Adipocyte (in vitro differentiated cells): ENCODE results near the gene MCRS1.
"Not testable (repeated sequence)": the region's sequence is repeated elsewhere in the genome, so short reads cannot be mapped to it uniquely, and the experiment has no call there.

Source experiments
- DNase-seq: peaks from one replicate; pipeline ENCODE4 v3.0.0-alpha.2; 2015; ENCODE audit warnings: low read depth
- H3K27me3 ChIP-seq: replicated peaks from 2 replicates; pipeline ENCODE4 v1.7.0; 2013; ENCODE audit warnings: mild to moderate bottlenecking, low read length, moderate library complexity; ENCODE audit not compliant: control insufficient read depth, insufficient read depth
- H3K36me3 ChIP-seq: 2 replicates; pipeline ENCODE4 v1.7.0; 2013; ENCODE audit warnings: low read length, mild to moderate bottlenecking, moderate library complexity; ENCODE audit not compliant: control insufficient read depth, insufficient read depth, severe bottlenecking
- H3K4me1 ChIP-seq: 2 replicates; pipeline ENCODE4 v1.7.0; 2013; ENCODE audit warnings: mild to moderate bottlenecking, low read length, moderate library complexity; ENCODE audit not compliant: control insufficient read depth, insufficient read depth
- H3K4me3 ChIP-seq: 2 replicates; pipeline ENCODE4 v1.7.0; 2013; ENCODE audit warnings: mild to moderate bottlenecking, low read length, moderate library complexity
- H3K9ac ChIP-seq: 2 replicates; pipeline ENCODE4 v1.7.0; 2013; ENCODE audit warnings: mild to moderate bottlenecking, low read length, moderate library complexity
- H3K9me3 ChIP-seq: 2 replicates; pipeline ENCODE4 v1.7.0; 2013; ENCODE audit warnings: mild to moderate bottlenecking, low read length, moderate library complexity; ENCODE audit not compliant: control insufficient read depth

The MCRS1 gene

GRCh38 chr12:49567611-49568441, at the start of gene MCRS1:
Gene MCRS1, minus strand, starts transcription at chr12:49568142. Its CDS starts 1,411 bp downstream, at chr12:49566731.
- Histone ChIP-seq H3K36me3 (peaks cover 23% of the 10 kb centered on the region), H3K9me3 (no peaks in the 10 kb centered on the region), H3K27me3 (no peaks in the 10 kb centered on the region), H3K9ac (peak within 1 kb of the TSS; percentile 99), H3K4me1 (peaks cover 19% of the 10 kb centered on the region), H3K4me3 (peak within 1 kb of the TSS; percentile 100)
- peak; percentile 98 for DNase-seq

GRCh38 chr12:49616533-49617219, 48.7 kb upstream of the MCRS1 start:
- peak overlapping the region; percentile 39 for H3K4me3 ChIP-seq
- H3K36me3 ChIP-seq, result no peaks in the 10 kb centered on the region
- DNase-seq, result no peak
- H3K9me3 ChIP-seq, result peaks cover 11% of the 10 kb centered on the region
- no peak overlapping the region for H3K9ac ChIP-seq
- peaks cover 22% of the 10 kb centered on the region for H3K4me1 ChIP-seq
- no peaks in the 10 kb centered on the region for H3K27me3 ChIP-seq

GRCh38 chr12:49615725-49616124, 47.8 kb upstream of the MCRS1 start:
- H3K9me3 ChIP-seq, result peaks cover 11% of the 10 kb centered on the region
- no peaks in the 10 kb centered on the region for H3K36me3 ChIP-seq
- peaks cover 19% of the 10 kb centered on the region for H3K4me1 ChIP-seq
- H3K9ac ChIP-seq, result no peak overlapping the region
- no peak overlapping the region for H3K4me3 ChIP-seq
- H3K27me3 ChIP-seq, result no peaks in the 10 kb centered on the region
- peak; percentile 6 for DNase-seq

GRCh38 chr12:49612210-49612609, 44.3 kb upstream of the MCRS1 start:
- DNase-seq, result no peak
- Histone ChIP-seq H3K9ac (no peak overlapping the region), H3K27me3 (no peaks in the 10 kb centered on the region), H3K9me3 (peaks cover 11% of the 10 kb centered on the region), H3K4me3 (no peak overlapping the region), H3K4me1 (peaks cover 20% of the 10 kb centered on the region), H3K36me3 (no peaks in the 10 kb centered on the region)

GRCh38 chr12:49610785-49611184, 42.8 kb upstream of the MCRS1 start:
- DNase-seq, H3K4me3 ChIP-seq, H3K9me3 ChIP-seq, H3K36me3 ChIP-seq, H3K27me3 ChIP-seq, H3K9ac ChIP-seq: not testable (repeated sequence)
- H3K4me1 ChIP-seq, result peaks cover 26% of the 10 kb centered on the region

- Histone ChIP-seq H3K9me3 (no peaks in the 10 kb centered on the region), H3K4me3 (no peak overlapping the region), H3K9ac (no peak overlapping the region), H3K27me3 (no peaks in the 10 kb centered on the region), H3K36me3 (no peaks in the 10 kb centered on the region), H3K4me1 (peaks cover 26% of the 10 kb centered on the region)
- DNase-seq, result peak; percentile 42
These were observed 41.9 kb upstream of the MCRS1 start for GRCh38 chr12:49609875-49610154.

- H3K4me3 ChIP-seq, result no peak overlapping the region
- H3K9me3 ChIP-seq, result no peaks in the 10 kb centered on the region
- H3K4me1 ChIP-seq, result peaks cover 26% of the 10 kb centered on the region
- H3K9ac ChIP-seq, result no peak overlapping the region
- DNase-seq, result no peak
- H3K27me3 ChIP-seq, result no peaks in the 10 kb centered on the region
- no peaks in the 10 kb centered on the region for H3K36me3 ChIP-seq
These were observed 41.3 kb upstream of the MCRS1 start for GRCh38 chr12:49609059-49609874.

GRCh38 chr12:49605539-49605938, 37.6 kb upstream of the MCRS1 start, which contains the start of gene FAM186B:
Gene FAM186B, minus strand, starts transcription at chr12:49605639. Its CDS starts 162 bp downstream, at chr12:49605477.
- H3K9me3 ChIP-seq, H3K9ac ChIP-seq, H3K4me3 ChIP-seq, H3K36me3 ChIP-seq, DNase-seq, H3K27me3 ChIP-seq: not testable (repeated sequence)
- H3K4me1 ChIP-seq, result peaks cover 26% of the 10 kb centered on the region

GRCh38 chr12:49604856-49605255, 36.9 kb upstream of the MCRS1 start:
- no peak for DNase-seq
- H3K4me1 ChIP-seq, result peaks cover 26% of the 10 kb centered on the region
- no peak overlapping the region for H3K9ac ChIP-seq
- H3K4me3 ChIP-seq, result no peak overlapping the region
- no peaks in the 10 kb centered on the region for H3K27me3 ChIP-seq
- no peaks in the 10 kb centered on the region for H3K9me3 ChIP-seq
- peaks cover 6% of the 10 kb centered on the region for H3K36me3 ChIP-seq

GRCh38 chr12:49603721-49604120, 35.8 kb upstream of the MCRS1 start:
- peaks cover 6% of the 10 kb centered on the region for H3K36me3 ChIP-seq
- H3K27me3 ChIP-seq, result no peaks in the 10 kb centered on the region
- DNase-seq, result no peak
- H3K4me1 ChIP-seq, result peaks cover 16% of the 10 kb centered on the region
- H3K9me3 ChIP-seq, result no peaks in the 10 kb centered on the region
- H3K9ac ChIP-seq, result no peak overlapping the region
- H3K4me3 ChIP-seq, result no peak overlapping the region

GRCh38 chr12:49599961-49600360, 32.0 kb upstream of the MCRS1 start:
- Histone ChIP-seq H3K4me3 (no peak overlapping the region), H3K4me1 (no peaks in the 10 kb centered on the region), H3K27me3 (no peaks in the 10 kb centered on the region), H3K36me3 (peaks cover 6% of the 10 kb centered on the region), H3K9me3 (no peaks in the 10 kb centered on the region), H3K9ac (no peak overlapping the region)
- no peak for DNase-seq
